SHP77 treated with DMSO at 0.1 percent for 48 hours (cell line): ENCODE results near the gene PRKAG2.

Experiments used
- DNase-seq: peaks from one replicate; lab custom pipeline; 2025; lab: John Stamatoyannopoulos, UW

PRKAG2 gene

DNA sequence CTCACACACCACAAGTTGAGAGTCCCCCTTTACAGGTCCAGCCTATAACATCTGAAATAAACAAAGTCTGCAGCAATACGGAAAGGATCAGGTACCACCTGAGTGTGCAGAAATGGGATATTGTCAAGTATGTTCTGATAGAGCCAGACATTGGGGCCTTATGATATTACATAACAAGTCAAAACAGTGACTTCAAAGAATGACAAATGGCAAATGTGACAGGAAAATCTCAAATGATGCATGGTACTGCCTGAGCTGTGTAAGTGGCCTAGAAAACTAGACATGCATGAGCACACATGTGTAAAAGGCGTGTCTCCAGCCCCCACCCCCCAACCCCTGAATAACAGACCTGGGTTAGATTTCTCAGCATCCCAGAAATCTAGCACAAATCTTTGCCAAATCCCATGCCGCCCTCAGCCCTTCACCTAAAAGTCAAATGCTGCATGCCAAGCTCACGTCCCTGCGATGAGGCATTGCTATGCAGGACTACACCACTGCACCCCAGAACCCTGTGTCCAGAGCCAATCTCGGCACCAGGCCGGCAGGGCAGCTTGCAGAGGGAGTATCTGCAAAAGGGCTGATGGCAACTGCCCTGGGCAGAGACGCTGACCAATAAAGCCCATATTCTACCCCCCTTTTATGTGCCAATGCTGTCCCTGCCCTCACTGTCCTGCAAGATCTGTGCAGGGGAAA lies 58.8 kb downstream of the PRKAG2 start:
- no peak for DNase-seq

DNA sequence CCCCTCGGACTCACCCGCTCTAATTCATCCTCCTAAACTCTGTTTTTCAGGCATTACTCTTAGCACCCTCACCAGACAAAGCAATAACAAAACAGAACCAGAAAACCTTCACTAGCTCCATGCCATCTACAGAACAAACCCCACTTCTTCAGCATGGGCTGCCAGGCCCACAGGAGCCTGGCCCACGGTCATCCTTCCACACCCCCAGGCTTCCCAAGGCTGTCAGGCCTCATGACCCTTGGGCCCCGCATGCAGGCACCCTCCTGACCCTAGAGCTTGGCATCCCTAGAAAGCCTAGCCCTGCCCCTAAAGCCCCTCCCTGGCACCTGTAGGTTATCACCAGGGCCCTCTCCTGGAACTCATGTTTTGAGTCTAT lies 59.6 kb downstream of the PRKAG2 start:
- DNase-seq, result no peak

DNA sequence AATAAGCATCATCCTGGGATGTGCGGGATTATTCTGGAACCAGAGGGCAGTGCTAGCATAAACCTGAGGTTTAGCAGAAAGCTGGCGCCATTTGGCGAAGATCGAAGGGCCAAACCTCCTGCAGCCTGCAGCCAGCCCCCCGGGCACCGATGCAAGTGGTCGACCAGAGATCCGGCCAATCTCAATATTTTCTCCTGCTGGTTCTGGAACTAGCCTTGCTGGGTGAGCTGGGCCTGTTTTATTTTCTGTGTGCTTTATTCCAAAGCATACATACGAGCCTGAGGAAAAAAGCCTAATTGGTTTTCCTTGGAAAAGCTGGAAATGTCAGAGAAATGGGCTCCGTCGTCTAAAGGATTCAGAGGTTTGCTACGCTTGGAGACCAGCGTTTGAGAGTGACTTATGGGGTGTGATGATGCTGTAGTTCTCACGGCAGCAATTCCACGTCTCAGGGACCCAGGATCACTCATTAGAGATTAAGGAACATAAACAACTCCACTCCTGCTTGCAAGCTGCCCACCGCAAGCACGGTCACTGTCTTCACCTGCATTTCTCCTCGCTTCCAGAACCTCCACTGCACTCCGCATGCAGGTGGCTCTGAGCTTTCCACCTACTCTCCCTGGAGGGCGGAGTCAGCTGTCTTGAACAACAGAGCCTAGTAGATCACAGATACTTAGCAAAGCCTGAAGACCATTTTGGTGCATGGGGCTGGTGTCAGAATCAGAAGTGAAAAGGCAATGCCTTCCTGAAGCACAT lies 60.2 kb downstream of the PRKAG2 start:
- DNase-seq, result no peak

DNA sequence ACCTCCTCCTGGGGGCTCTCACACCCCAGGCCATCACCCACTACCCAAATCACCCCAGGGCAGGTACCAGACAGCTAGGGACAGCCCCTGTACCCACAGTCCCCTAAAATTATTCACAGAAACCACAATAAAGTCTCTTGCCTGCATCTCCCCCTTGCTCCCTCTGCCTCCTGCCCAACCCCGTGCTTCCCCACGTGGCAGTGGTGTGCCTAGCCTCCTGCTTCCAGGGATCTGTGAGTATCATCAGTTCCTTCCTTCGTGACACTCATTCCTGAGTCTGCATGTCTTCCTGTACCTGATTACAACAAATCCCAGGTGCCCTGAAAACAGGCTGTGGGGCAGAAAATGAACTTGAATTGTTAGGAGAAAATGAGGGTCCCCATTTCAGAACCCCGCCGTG lies 61.5 kb downstream of the PRKAG2 start:
- no peak for DNase-seq

DNA sequence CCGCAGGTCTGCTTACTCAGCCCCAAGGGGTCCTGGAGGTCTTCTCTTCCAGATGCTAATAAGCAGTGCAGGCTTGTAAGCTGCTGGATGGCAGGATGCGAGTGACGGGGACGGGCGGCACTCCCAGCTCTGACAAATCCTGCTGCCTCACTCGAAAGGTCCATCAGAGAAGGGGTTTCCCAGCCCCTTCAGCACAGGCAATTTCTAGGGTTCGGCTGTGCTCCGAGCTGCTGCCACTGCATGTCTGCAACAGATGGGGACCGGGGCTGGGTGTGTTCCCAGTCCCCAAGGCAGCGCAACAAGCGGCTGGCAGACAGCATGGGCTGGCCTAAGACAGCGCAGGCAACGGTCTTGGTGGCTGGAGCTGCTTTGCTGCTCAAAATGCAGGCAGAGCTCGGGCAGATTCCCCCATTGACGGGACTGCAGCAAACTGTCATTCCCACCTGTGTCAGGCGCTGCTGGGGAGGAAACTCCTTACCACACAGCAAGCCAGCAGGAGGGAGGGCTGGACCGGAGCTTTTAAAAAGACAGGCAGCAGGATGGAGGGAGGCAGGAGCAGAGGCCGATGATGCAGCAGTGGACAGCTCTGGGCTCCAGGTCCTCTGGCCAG lies 62.4 kb downstream of the PRKAG2 start:
- no peak for DNase-seq

- DNase-seq, result no peak
These were observed 62.9 kb downstream of the PRKAG2 start for GRCh38 chr7:151813997-151814396.

GRCh38 chr7:151813445-151813844 lies 63.5 kb downstream of the PRKAG2 start:
- no peak for DNase-seq

- DNase-seq, result no peak
These were observed 63.9 kb downstream of the PRKAG2 start for GRCh38 chr7:151812967-151813366.

DNA sequence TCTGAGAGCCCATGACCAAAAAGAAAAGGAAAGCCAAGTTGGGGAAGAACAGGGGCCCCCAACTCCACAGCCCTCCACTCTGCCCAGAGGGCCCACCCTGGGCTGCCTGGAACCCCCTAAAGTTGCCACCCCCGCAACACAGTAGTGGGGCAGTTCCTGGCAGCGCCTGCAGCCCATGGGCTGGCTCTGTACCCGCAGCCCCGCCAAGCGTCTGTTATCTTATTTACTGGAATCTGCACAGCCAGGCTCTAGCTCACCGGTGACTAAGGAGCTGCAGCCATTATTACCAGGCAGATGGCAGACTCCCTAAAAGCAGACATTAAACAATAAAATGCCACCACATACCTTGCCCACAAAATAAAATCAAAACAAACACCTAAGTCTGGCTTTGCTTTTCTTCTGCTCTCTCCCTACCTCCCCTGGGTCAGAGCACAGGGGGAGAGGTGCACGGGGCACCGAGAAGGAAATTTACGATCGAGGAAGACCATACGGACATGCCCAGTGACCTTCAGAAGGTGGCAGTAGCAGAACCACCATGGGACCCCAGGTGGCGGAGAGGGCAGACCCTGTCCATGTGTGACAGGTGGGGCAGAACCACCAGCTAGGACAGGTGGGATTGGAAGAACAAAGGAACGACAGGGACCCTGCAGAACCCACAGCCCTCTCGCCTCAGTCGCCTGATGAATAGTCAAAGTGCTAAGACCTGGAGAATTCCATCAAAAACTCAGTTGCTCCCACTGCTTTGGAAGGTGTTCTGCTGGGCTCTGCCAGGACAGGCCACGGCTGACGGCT lies 66.3 kb downstream of the PRKAG2 start:
- DNase-seq, result no peak

GRCh38 chr7:151809864-151810170 lies 67.1 kb downstream of the PRKAG2 start:
- DNase-seq, result no peak

GRCh38 chr7:151809146-151809863 lies 67.6 kb downstream of the PRKAG2 start:
- DNase-seq, result no peak

GRCh38 chr7:151808400-151809145 lies 68.3 kb downstream of the PRKAG2 start:
- DNase-seq, result no peak

DNA sequence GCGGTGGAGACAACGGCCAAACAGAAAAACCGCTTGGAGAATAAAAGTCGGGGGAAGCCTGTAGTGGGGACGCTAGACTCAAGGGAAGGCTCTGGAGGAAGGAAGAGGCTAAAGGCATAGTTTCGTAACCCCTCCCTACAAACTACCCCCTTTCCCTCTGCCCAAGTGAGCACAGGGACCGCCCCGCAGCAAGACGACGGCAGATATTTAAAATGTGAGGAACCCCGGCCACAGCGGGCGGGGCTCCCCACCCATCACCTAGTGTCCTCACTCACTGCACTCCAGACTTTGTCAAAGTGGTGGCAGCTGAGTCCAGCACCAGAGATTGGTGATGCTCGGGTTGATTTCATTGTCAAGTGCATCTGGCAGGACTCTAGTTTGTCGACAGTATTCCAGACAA lies 69.1 kb downstream of the PRKAG2 start:
- DNase-seq, result no peak

DNA sequence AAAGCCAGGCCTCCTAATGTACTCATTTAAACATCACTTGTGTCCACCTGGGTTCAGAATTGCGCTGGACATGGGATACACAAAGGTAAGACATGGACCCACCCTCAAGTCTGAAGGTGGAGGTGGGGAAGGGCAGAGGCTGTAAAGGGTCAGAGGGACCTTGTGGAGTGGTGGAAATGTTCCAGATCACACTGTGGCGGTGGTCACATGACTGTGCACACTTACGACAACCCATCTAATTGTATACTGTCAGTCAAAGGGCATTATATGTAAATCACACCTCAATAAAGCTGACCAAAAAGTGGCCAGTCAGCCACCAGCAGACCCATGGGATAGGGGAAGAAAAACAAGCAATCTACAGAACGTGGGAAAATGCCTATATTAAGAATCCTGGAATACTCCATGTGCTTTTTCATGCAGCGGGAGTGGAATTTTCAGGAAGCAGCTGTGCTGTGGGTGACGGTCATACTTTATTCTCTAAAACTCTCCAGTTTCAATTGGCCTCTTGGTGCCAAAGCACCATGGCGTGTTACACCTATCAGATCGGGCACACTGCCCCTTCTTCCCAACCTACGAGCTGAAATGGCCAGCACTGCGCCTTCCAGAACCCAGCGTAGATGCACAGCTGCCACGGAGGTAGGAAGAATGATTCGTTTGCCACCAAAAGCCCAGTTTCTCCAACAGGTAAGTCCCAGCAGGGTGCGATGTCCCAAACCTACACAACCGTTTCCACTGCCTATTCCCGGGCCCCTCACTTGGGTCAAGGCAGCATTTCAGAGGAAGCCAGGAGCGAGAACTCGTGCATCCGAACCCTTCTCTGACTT lies 69.8 kb downstream of the PRKAG2 start:
- no peak for DNase-seq

DNA sequence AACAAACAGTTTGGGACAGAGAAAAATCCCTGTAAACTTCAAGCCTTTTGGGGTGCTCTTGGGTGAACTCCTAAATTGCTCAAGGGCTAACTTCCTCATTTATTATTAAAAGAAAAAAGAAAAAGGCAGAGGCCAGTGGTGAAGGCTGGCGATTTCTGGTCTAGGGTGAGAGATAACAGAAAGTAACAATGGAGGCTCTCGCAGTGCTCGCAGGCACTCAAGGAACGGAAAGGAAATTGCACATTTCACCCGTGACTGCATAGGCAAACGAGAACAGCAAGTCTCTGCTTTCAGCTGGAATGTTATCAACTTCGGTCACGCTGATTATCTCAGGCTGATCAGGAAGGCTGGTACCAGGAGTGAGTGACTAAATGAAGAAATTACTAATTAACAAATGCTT lies 70.7 kb downstream of the PRKAG2 start:
- no peak for DNase-seq

- no peak for DNase-seq
These were observed 71.7 kb downstream of the PRKAG2 start for GRCh38 chr7:151805191-151805590.

DNA sequence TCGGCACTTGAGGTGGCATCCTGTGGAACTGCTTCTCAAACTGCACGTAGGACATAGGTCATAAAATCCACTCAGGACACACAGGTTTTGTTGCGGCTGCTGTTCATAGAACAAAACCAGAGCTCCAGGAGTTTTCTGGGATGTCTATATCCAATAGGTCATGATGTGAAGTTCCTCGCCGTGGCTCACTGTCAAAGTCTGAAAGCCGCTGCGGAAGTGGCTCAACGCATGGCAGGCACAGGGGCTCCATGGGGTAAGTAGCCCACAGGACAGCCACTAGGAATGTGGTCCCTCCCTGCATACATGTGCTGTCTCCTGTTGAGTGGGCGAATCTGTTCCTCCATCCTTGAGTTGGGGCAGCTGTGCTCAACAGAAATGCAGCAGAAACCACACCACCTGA lies 72.2 kb downstream of the PRKAG2 start:
- no peak for DNase-seq

GRCh38 chr7:151803841-151804240 lies 73.1 kb downstream of the PRKAG2 start:
- DNase-seq, result no peak

GRCh38 chr7:151802469-151802846 lies 74.5 kb downstream of the PRKAG2 start:
- DNase-seq, result no peak

DNA sequence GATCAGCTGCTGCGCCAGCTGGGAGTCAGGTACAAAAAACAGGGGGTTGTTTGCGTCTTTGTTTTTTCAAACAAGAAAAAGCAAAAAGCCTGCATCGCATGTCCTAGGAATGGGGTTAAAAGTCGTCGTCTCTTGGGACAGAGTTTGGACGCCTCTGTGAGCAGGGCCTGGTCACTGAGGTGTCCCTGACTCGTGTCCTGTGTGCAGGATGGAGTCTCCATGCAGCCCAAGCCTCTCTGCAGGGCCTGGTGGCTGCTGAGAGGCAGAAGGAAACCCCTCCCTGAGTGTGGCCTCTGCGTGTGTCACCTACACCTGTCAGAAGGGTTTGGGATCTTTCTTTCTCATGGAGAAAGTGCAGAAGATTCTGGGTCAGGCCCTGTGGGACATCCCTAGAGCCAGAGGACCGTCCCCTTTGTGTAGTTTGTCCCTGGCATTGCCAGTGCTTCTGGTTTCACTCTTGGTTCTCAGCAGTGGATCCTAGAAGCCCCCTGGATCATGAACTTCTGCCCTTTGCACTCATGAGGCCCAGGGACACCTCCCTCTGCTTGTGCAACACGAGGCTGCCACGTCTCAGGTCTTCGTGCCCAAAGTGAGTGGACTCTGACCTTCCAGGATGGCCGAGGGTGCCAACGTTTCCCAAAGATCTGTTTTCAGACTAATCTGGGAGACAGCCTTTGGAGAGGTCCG lies 75.0 kb downstream of the PRKAG2 start:
- no peak for DNase-seq
